SK-N-SH (cell line): ENCODE measurements around the gene SUPT3H. TPM values are rescaled to one million over a fixed set of nuclear protein-coding genes. Genes with fewer than 3 reads are reported as not detected.
A peak's percentile ranks its signal among the peaks of the same experiment; 100 is the strongest.

Experiments
- CTCF ChIA-PET: fragments of 300-600, 350-600 bp; formaldehyde crosslinking; extraction: SDS; loops from one replicate; lab custom pipeline; 2021; lab: Yijun Ruan, JAX
- POLR2A ChIA-PET: fragments of 350-600 bp; sonication (Branson Sonifier 250); formaldehyde crosslinking; extraction: SDS; loops from one replicate; lab custom pipeline; 2020; ENCODE audit warnings: antibody characterized with exemption, inconsistent platforms; lab: Yijun Ruan, JAX
- DNase-seq: peaks from one replicate; pipeline ENCODE4 v3.0.0; 2012
- H2AFZ ChIP-seq: fragments of 200-600 bp; sonication (generic); 2 replicates; pipeline ENCODE4 v1.8.1; 2016; ENCODE audit warnings: antibody characterized with exemption, mild to moderate bottlenecking, low read depth
- H3F3A ChIP-seq: fragments of 200-600 bp; sonication (generic); replicated peaks from 2 replicates; pipeline ENCODE3; 2016; ENCODE audit warnings: antibody characterized with exemption, mild to moderate bottlenecking; ENCODE audit not compliant: insufficient read depth
- H3K27ac ChIP-seq, 2 experiments: fragments of 200-500 bp in 1 of 2; fragments of 200-600 bp in 1 of 2; sonication (Bioruptor generic) in 1 of 2; sonication (generic), shearing (Covaris generic) in 1 of 2; 2 replicates each; pipeline versions ENCODE4 v1.5.1 to v1.6.1; 2014 to 2016; ENCODE audit warnings: low read depth in 2 of 2, inconsistent platforms in 1 of 2, low read length in 1 of 2, mild to moderate bottlenecking in 1 of 2, mixed read lengths in 1 of 2
- H3K27me3 ChIP-seq: fragments of 200-600 bp; sonication (generic), shearing (Covaris generic); 2 replicates; pipeline ENCODE4 v1.6.1; 2016; ENCODE audit warnings: mixed run types; ENCODE audit not compliant: insufficient read depth
- H3K36me3 ChIP-seq, 2 experiments: fragments of 200-500 bp in 1 of 2; fragments of 200-600 bp in 1 of 2; sonication (Bioruptor generic) in 1 of 2; sonication (generic) in 1 of 2; replicated peaks in 1 of 2; 2 replicates each; pipeline versions ENCODE3 to v1.5.1; 2014 to 2016; ENCODE audit warnings: low read length in 1 of 2, mild to moderate bottlenecking in 1 of 2; ENCODE audit not compliant: insufficient read depth in 2 of 2, control insufficient read depth in 1 of 2
- H3K4me1 ChIP-seq, 2 experiments: fragments of 200-500 bp in 1 of 2; fragments of 200-600 bp in 1 of 2; sonication (Bioruptor generic) in 1 of 2; sonication (generic), shearing (Covaris generic) in 1 of 2; 2 replicates each; pipeline versions ENCODE4 v1.5.1 to v1.6.1; 2014 to 2016; ENCODE audit warnings: low read depth in 1 of 2, low read length in 1 of 2, mixed run types in 1 of 2; ENCODE audit not compliant: insufficient read depth in 2 of 2, control insufficient read depth in 1 of 2
- H3K4me2 ChIP-seq: fragments of 200-600 bp; sonication (generic), shearing (Covaris generic); 2 replicates; pipeline ENCODE4 v1.6.1; 2017; ENCODE audit warnings: mixed run types
- H3K4me3 ChIP-seq, 2 experiments: fragments of 200-500 bp in 1 of 2; fragments of 200-600 bp in 1 of 2; sonication (Bioruptor generic) in 1 of 2; sonication (generic), shearing (Covaris generic) in 1 of 2; 2 replicates each; pipeline versions ENCODE4 v1.5.1 to v1.8.1; 2014 to 2016; ENCODE audit warnings: low read depth in 2 of 2, inconsistent platforms in 1 of 2, low read length in 1 of 2, mild to moderate bottlenecking in 1 of 2, mixed read lengths in 1 of 2, moderate library complexity in 1 of 2
- H3K79me2 ChIP-seq: fragments of 200-600 bp; sonication (generic); 2 replicates; pipeline ENCODE4 v1.8.1; 2017; ENCODE audit warnings: mild to moderate bottlenecking; ENCODE audit not compliant: insufficient read depth
- H3K9ac ChIP-seq: fragments of 200-600 bp; sonication (generic); 2 replicates; pipeline ENCODE4 v1.6.1; 2017; ENCODE audit warnings: mixed run types
- H3K9me2 ChIP-seq: fragments of 200-600 bp; sonication (generic); 2 replicates; pipeline ENCODE4 v1.6.1; 2017; ENCODE audit warnings: mixed run types
- H3K9me3 ChIP-seq: fragments of 200-600 bp; sonication (generic); 2 replicates; pipeline ENCODE4 v1.6.1; 2017; ENCODE audit warnings: mixed run types, mild to moderate bottlenecking, moderate library complexity
- H4K20me1 ChIP-seq: fragments of 200-600 bp; sonication (generic); 2 replicates; pipeline ENCODE4 v1.6.1; 2017; ENCODE audit warnings: mild to moderate bottlenecking, mixed run types; ENCODE audit not compliant: insufficient read depth
- ELF1 ChIP-seq: IDR thresholded peaks from 2 replicates; pipeline ENCODE4 v1.4.0; 2012
- EP300 ChIP-seq, 2 experiments: IDR thresholded peaks; 2 replicates each; pipeline versions ENCODE4 v1.4.0 to v1.6.1; 2012; ENCODE audit warnings: borderline replicate concordance in 1 of 2, low read depth in 1 of 2, low read length in 1 of 2
- EZH2phosphoT487 ChIP-seq: fragments of 200-600 bp; sonication (generic); IDR thresholded peaks from 2 replicates; pipeline ENCODE4 v1.6.1; 2017; ENCODE audit warnings: low read depth, mixed run types, mild to moderate bottlenecking, antibody characterized with exemption, moderate library complexity, borderline replicate concordance
- FOXJ3 ChIP-seq: sonication (generic); formaldehyde crosslinking; IDR thresholded peaks from 2 replicates; pipeline ENCODE4 v1.5.1; 2020; ENCODE audit warnings: mild to moderate bottlenecking, missing genetic modification reagents
- JUND ChIP-seq: IDR thresholded peaks from 2 replicates; pipeline ENCODE4 v1.4.0; 2012
- MXI1 ChIP-seq: IDR thresholded peaks from 2 replicates; pipeline ENCODE4 v1.6.1; 2012; ENCODE audit warnings: mild to moderate bottlenecking, low read depth, low read length, improper control_type of control experiment
- NFIC ChIP-seq: IDR thresholded peaks from 2 replicates; pipeline ENCODE4 v1.4.0; 2012; ENCODE audit warnings: borderline replicate concordance
- NRF1 ChIP-seq: IDR thresholded peaks from 2 replicates; pipeline ENCODE4 v1.6.1; 2012; ENCODE audit warnings: low read depth, mild to moderate bottlenecking, low read length
- RFX5 ChIP-seq: IDR thresholded peaks from 2 replicates; pipeline ENCODE4 v1.6.1; 2012; ENCODE audit warnings: mild to moderate bottlenecking, improper control_type of control experiment, low read length
- RXRA ChIP-seq: IDR thresholded peaks from 2 replicates; pipeline ENCODE4 v1.4.0; 2012; ENCODE audit warnings: low read depth, mild to moderate bottlenecking, borderline replicate concordance
- TAF1 ChIP-seq: IDR thresholded peaks from 2 replicates; pipeline ENCODE4 v1.6.1; 2012; ENCODE audit warnings: low read depth, mild to moderate bottlenecking, low read length, moderate library complexity, borderline replicate concordance
- TCF12 ChIP-seq: IDR thresholded peaks from 2 replicates; pipeline ENCODE4 v1.4.0; 2012
- WGBS: methylation state at CpG from one replicate; pipeline ENCODE4 v1.1.6; 2017; ENCODE audit warnings: low lambda C conversion rate; 5-methylcytosine and 5-hydroxymethylcytosine counted together
- polyA plus RNA-seq, 3 experiments: library from polyadenylated mRNA; depleted of rRNA; stranded (reverse); fragments of >200 nt; gene quantifications; 2 replicates each; pipeline ENCODE4 v1.2.3, GENCODE V29; 2012
- TF ChIP-seq, protein P1 (sequence below): IDR thresholded peaks from 2 replicates; pipeline ENCODE4 v1.4.0; 2012; ENCODE audit warnings: low read depth, borderline replicate concordance
- TF ChIP-seq, protein P2 (sequence below): fragments of 150-350 bp; IDR thresholded peaks from 2 replicates; pipeline ENCODE4 v1.6.1; 2017; ENCODE audit warnings: antibody characterized with exemption, low read length, low read depth, borderline replicate concordance
- TF ChIP-seq, protein P3 (sequence below): IDR thresholded peaks from 2 replicates; pipeline ENCODE4 v1.4.0; 2012; ENCODE audit warnings: low read depth, borderline replicate concordance
- TF ChIP-seq, protein P4 (sequence below): IDR thresholded peaks from 2 replicates; pipeline ENCODE4 v1.4.0; 2012; ENCODE audit warnings: low read depth

SUPT3H gene
- polyA plus RNA-seq, 1 of the 3 experiments (the other 2 are of a cell fraction): 10.9 TPM

DNA sequence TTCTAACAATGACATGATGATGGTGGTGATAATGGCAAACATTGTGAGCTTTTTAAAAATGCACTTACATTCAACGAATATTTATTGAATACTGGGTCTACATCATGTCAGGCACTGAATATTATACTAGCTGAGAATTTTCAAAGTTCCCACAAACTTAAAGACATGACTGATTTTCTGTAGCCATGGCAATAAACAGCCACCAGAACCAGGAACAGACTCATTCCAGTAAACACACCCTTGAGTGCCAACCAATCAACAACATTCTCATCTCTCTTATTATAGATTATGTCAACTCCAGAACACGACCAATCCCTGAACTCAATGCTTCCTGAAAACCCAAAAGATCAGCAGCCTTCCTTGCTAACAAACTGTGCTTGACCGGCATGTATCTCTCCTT, 262.0 kb downstream of the SUPT3H start:
- H3K9ac ChIP-seq: no peak overlapping the region
- peak overlapping the region in 1 of 2 experiments; percentile 58; a peak in 2 of 4 replicates for H3K27ac ChIP-seq
- no peaks in the 10 kb centered on the region for H4K20me1 ChIP-seq
- H3K27me3 ChIP-seq: no peaks in the 10 kb centered on the region
- peaks cover 12% of the 10 kb centered on the region for H3F3A ChIP-seq
- DNase-seq: no peak
- no peaks in the 10 kb centered on the region; a peak in 1 of 4 replicates for H3K4me1 ChIP-seq
- ChIA-PET CTCF (interaction anchor here (1.3 kb wide), 1 partner anchor 19 kb away, joined by 3 read pairs; no protein-coding TSS in a partner anchor), POLR2A (no interaction called here)
- 75% methylated on average over 3 of the region's 3 CpGs for WGBS
- no peaks in the 10 kb centered on the region for H3K79me2 ChIP-seq
- no peaks in the 10 kb centered on the region for H3K36me3 ChIP-seq
- H3K9me2 ChIP-seq: no peaks in the 10 kb centered on the region
- H2AFZ ChIP-seq: no peak overlapping the region
- no peak overlapping the region for H3K4me2 ChIP-seq
- H3K9me3 ChIP-seq: no peaks in the 10 kb centered on the region
- no peak overlapping the region for H3K4me3 ChIP-seq
- TF ChIP-seq RXRA (no peak), JUND (no peak), RFX5 (no peak), FOXJ3 (CRISPR knock-in tag) (no peak), NFIC (no peak), EP300 (IDR thresholded peaks at IDR 0.05; ENCODE audit: borderline replicate concordance in 1 of 2, low read depth in 1 of 2, low read length in 1 of 2) (no peak), EZH2phosphoT487 (no peak), TAF1 (no peak), ELF1 (no peak), NRF1 (no peak), MXI1 (no peak), TCF12 (no peak)
- TF ChIP-seq, protein P1, sequence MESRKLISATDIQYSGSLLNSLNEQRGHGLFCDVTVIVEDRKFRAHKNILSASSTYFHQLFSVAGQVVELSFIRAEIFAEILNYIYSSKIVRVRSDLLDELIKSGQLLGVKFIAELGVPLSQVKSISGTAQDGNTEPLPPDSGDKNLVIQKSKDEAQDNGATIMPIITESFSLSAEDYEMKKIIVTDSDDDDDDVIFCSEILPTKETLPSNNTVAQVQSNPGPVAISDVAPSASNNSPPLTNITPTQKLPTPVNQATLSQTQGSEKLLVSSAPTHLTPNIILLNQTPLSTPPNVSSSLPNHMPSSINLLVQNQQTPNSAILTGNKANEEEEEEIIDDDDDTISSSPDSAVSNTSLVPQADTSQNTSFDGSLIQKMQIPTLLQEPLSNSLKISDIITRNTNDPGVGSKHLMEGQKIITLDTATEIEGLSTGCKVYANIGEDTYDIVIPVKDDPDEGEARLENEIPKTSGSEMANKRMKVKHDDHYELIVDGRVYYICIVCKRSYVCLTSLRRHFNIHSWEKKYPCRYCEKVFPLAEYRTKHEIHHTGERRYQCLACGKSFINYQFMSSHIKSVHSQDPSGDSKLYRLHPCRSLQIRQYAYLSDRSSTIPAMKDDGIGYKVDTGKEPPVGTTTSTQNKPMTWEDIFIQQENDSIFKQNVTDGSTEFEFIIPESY: no peak
- TF ChIP-seq, protein P2, sequence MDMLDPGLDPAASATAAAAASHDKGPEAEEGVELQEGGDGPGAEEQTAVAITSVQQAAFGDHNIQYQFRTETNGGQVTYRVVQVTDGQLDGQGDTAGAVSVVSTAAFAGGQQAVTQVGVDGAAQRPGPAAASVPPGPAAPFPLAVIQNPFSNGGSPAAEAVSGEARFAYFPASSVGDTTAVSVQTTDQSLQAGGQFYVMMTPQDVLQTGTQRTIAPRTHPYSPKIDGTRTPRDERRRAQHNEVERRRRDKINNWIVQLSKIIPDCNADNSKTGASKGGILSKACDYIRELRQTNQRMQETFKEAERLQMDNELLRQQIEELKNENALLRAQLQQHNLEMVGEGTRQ: no peak
- TF ChIP-seq, protein P3, sequence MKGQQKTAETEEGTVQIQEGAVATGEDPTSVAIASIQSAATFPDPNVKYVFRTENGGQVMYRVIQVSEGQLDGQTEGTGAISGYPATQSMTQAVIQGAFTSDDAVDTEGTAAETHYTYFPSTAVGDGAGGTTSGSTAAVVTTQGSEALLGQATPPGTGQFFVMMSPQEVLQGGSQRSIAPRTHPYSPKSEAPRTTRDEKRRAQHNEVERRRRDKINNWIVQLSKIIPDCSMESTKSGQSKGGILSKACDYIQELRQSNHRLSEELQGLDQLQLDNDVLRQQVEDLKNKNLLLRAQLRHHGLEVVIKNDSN: no peak
- TF ChIP-seq, protein P4, sequence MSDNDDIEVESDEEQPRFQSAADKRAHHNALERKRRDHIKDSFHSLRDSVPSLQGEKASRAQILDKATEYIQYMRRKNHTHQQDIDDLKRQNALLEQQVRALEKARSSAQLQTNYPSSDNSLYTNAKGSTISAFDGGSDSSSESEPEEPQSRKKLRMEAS: no peak
- TF ChIP-seq, all 33 proteins: peak for 0
